Ascending aorta (tissue), 2 donors: ENCODE results near the gene SDHA. TPM values are rescaled to one million over a fixed set of nuclear protein-coding genes. Genes with fewer than 3 reads are reported as not detected.
"Not testable (repeated sequence)": the region's sequence is repeated elsewhere in the genome, so short reads cannot be mapped to it uniquely, and the experiment has no call there.

Source experiments
- DNase-seq, 2 donors: peaks; one replicate each; pipeline ENCODE4 v3.0.0-alpha.2; 2019; ENCODE audit warnings: low spot score in 2 of 2
- H3K27ac ChIP-seq, 2 donors: fragments of 200-600 bp; sonication (generic); one replicate each; pipeline ENCODE4 v1.5.1; 2016 to 2017; ENCODE audit warnings: mild to moderate bottlenecking in 1 of 2
- H3K27me3 ChIP-seq: fragments of 200-600 bp; sonication (generic); one replicate; pipeline ENCODE4 v1.5.1; 2017
- H3K36me3 ChIP-seq, 2 donors: fragments of 200-600 bp; sonication (generic); one replicate each; pipeline ENCODE4 v1.5.1; 2016
- H3K4me1 ChIP-seq, 2 donors: fragments of 200-600 bp; sonication (generic); one replicate each; pipeline ENCODE4 v1.5.1; 2016 to 2017; ENCODE audit warnings: mild to moderate bottlenecking in 1 of 2
- H3K4me3 ChIP-seq, 2 donors: fragments of 200-600 bp; sonication (generic); one replicate each; pipeline ENCODE4 v1.5.1; 2016 to 2017; ENCODE audit warnings: mild to moderate bottlenecking in 1 of 2
- H3K9me3 ChIP-seq, 2 donors: fragments of 200-600 bp; sonication (generic); one replicate each; pipeline ENCODE4 v1.5.1; 2016
- CTCF ChIP-seq, 3 experiments: fragments of 200-600 bp in 2 of 3; fragments of 450-650 bp in 1 of 3; sonication (generic) in 2 of 3; IDR thresholded peaks; one replicate each; pipeline ENCODE4 v1.5.1; 2016 to 2019; ENCODE audit warnings: antibody characterized with exemption in 3 of 3, mild to moderate bottlenecking in 1 of 3, moderate library complexity in 1 of 3
- intact Hi-C: fragments of 100-400 bp; cut with DNase I; formaldehyde crosslinking; loops from one replicate; pipeline ENCODE4 v1.15.1; 2023
- total RNA-seq: library from RNA; depleted of rRNA; stranded (reverse); fragments of >200 nt; gene quantifications from one replicate; pipeline ENCODE4 v1.1.0, GENCODE V29; 2016

Gene SDHA
- total RNA-seq, 1 donor from 2014 or later = 41.1 TPM

GRCh38 chr5:206927-207536, 11.1 kb upstream of the SDHA start:
- Histone ChIP-seq H3K4me3 (no peak overlapping the region), H3K27ac (no peak overlapping the region), H3K4me1 (no peaks in the 10 kb centered on the region), H3K36me3 (peaks cover 18 to 28% of the 10 kb centered on the region in 2 donors), H3K9me3 (no peaks in the 10 kb centered on the region), H3K27me3 (no peaks in the 10 kb centered on the region)
- intact Hi-C loops = no loop called here
- no peak for TF ChIP-seq CTCF (IDR thresholded peaks at IDR 0.05)
- DNase-seq = no peak

GRCh38 chr5:207599-207998, 10.5 kb upstream of the SDHA start:
- intact Hi-C loops = no loop called here
- Histone ChIP-seq H3K4me1 (no peaks in the 10 kb centered on the region), H3K9me3 (no peaks in the 10 kb centered on the region), H3K4me3 (no peak overlapping the region), H3K36me3 (peaks cover 18 to 28% of the 10 kb centered on the region in 2 donors), H3K27me3 (no peaks in the 10 kb centered on the region), H3K27ac (no peak overlapping the region)
- DNase-seq = no peak
- TF ChIP-seq CTCF (IDR thresholded peaks at IDR 0.05) = no peak

GRCh38 chr5:208449-209114, 9.5 kb upstream of the SDHA start:
- DNase-seq = no peak
- intact Hi-C loops = no loop called here
- Histone ChIP-seq H3K36me3 (peaks cover 13 to 20% of the 10 kb centered on the region in 2 donors), H3K4me3 (no peak overlapping the region), H3K27ac (no peak overlapping the region), H3K9me3 (no peaks in the 10 kb centered on the region), H3K4me1 (no peaks in the 10 kb centered on the region), H3K27me3 (no peaks in the 10 kb centered on the region)
- TF ChIP-seq CTCF (IDR thresholded peaks at IDR 0.05) = no peak

GRCh38 chr5:213803-214395, 4.2 kb upstream of the SDHA start:
- H3K27me3 ChIP-seq = no peaks in the 10 kb centered on the region
- no peak for DNase-seq
- no peak for TF ChIP-seq CTCF (IDR thresholded peaks at IDR 0.05)
- H3K36me3 ChIP-seq = peaks cover 0 to 7% of the 10 kb centered on the region in 2 donors
- no peaks in the 10 kb centered on the region for H3K9me3 ChIP-seq
- no peak overlapping the region for H3K27ac ChIP-seq
- no peak overlapping the region for H3K4me3 ChIP-seq
- H3K4me1 ChIP-seq = no peaks in the 10 kb centered on the region
- intact Hi-C loops = no loop called here

- intact Hi-C loops = loop anchor here (5.0 kb wide), 1 partner anchor 227 kb away; the partner anchor contains the start of gene EXOC3
- H3K27ac ChIP-seq = not testable (repeated sequence)
Measured at GRCh38 chr5:215256-215655, 2.9 kb upstream of the SDHA start.

GRCh38 chr5:216076-216475, 2.0 kb upstream of the SDHA start:
- H3K4me1 ChIP-seq, H3K27ac ChIP-seq, H3K9me3 ChIP-seq, H3K27me3 ChIP-seq, H3K4me3 ChIP-seq, H3K36me3 ChIP-seq, DNase-seq: not testable (repeated sequence)
- intact Hi-C loops = loop anchor here (5.0 kb wide), 1 partner anchor 226 kb away; the partner anchor contains the start of gene EXOC3

More at GRCh38 chr5:215256-215655, 2.9 kb upstream of the SDHA start:
- H3K36me3 ChIP-seq, H3K9me3 ChIP-seq, DNase-seq, H3K4me1 ChIP-seq, H3K27me3 ChIP-seq, H3K4me3 ChIP-seq: not testable (repeated sequence)
